GM21526 (cell line): ENCODE results near the gene BCL10.

ENCODE experiments used
- ATAC-seq: cut with Tn5 transposase; IDR thresholded peaks from one replicate; pipeline ENCODE4 v1.9.1; 2021; ENCODE audit warnings: moderate library complexity; ENCODE audit not compliant: unreplicated experiment, low FRiP score

BCL10 gene

DNA sequence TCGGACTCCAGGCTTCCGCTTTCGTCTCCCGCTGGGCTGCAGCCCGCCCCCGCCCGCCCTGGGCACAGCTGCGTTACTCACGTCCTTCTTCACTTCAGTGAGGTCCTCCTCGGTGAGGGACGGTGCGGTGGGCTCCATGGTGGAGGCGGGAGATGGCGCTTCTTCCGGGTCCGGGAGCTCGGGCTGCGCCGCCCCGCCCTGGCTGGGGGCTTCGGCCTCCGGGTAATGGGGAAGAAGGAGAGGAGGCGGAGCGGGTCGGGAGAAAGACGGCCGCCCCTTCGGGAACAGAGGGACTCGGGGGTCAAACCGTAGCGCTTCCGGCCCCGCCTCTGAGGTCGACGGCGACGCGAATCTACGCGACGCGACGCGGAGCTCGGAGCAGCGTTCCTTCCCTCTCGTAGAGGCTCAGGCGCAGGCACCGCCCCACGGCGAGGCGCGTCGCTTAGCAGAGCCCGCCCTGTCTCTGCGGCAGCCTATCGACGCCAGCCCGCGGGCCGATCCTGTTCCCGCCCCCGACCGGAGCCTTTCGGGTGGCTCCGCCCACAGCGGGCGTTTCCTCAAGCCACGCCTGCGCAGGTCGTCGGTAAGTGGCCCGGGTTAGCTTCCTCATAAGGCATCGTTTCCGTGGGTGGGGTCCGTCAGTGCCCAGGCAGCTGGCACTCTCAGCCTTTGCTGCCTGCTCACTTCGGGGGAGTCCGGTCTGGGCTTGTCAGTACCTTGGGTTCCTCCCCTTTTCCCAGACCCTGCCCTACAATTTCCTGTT lies at the start of gene BCL10:
Gene BCL10 (minus strand): TSS at position 418 of the 763 bp plus-strand sequence. CDS start 280 bp downstream, at position 138.
- peak; percentile 97 for ATAC-seq

DNA sequence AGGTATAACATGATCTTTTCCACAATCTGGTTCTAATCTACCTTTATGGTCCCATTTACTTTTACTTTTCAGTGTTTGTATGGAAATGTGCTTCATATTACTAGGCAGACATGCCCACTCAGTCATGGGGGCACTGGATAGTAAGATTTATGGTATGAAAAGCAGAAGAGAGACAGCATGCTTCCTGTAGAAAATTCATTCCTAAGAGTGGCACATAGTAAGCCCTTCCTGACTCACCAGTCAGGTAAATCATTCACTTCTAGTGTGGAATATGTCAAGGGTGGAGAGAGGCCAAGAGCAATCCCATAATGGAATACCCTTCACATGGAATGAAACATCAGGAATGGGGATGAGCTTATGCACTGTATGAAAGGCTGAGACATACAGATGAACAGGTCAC lies 49.5 kb upstream of the BCL10 start:
- no peak for ATAC-seq

DNA sequence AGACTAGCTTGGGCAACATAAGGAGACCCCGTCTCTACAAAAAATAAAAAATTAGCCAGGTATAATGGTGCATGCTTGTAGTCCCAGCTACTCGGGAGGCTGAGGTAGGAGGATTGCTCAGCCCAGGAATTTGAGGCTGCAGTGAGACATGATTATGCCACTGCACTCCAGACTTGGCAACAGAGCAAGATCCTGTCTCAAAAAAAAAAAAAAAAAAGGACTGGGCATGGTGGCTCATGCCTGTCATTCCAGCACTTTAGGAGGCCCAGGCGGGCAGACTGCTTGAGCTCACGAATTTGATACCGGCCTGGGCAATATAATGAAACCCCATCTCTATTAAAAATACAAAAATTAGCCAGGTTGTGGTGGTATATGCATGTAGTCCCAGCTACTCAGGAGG lies 47.3 kb upstream of the BCL10 start:
- ATAC-seq = no peak

DNA sequence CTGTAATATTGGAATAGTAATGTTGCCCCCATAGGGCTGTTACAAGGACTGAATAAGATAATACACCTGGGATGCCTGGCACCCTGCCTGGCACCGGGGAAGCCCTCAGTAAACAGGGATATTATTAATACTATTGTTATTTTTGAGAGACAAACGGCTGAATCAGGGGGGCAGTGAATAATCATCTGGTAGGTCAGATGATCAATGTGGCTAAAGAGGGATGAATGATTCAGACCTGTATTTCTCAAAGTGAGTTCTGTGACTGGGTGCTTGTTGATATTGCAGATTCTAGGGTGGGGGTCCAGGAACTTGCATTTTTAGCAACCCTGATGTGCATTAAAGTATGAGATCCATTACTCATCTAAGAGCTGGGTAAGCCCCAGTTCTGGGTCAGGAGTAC lies 46.2 kb upstream of the BCL10 start:
- no peak for ATAC-seq

DNA sequence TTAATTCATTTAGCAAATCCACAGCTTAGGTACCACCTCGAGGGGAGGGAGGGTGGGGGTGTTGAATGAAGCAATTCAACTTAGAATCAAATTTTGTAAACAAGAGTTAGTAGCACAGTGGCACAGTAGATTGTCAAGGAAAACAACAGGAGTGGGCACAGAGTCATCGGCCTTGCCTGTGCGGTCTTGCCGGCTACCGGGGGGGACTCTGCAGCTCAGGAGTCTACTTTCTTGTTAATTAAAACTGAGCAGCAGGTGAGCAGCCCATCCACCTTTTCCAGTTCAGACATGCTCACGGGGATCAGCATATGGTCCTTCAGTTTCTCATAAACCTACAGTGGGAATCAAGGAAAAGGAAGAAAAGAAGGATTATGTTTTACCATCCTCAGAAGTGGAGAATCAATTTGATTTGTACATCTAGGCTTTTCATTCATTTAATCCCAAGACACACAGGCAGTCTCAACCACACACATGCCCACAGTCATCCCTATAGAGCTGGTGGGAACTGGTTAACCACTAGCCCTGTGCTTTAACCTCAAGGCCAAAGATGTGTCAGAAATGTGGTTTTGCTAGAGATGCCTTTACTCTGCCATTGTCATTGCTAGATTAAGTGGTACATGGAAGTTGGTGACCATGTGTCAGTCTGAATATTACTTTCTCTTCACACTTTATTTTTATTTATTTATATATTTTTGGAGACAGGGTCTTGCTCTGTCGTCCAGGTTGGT lies 45.0 kb upstream of the BCL10 start:
- ATAC-seq = no peak

DNA sequence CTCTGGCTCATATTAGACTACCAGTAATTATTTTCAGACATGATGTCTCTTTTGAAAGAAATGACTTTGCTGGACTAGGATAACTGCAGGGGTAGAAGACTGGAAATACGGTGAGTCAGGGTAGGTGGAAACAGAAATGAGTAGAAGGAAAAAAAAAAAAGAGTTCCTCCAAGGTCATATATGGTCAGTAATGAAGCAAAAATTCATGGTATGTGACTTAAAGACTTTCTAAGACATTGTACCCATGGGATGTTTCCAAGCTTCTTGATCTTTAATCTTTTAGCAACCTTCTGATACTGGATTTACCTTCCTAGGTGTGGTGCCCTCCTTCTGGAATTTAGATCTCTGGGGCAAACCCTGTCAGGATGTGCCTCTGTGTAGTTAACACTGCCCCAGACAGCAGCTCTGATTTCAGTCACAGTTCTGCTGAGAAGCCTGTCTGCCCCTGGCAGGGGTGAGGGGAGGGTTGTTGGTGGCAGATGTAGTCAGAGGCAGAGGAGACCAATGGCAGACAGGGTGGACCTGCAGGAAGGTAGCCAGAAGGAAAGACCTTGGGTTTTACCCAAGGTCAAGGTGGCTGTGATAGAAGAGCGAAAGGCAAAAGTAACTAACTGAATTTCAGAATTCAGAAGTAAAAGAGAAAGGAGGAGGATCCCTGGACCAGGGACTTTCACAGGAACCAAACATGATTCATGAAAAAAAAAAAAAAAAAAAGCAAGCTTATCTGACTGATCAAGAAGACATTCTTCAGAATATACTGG lies 44.1 kb upstream of the BCL10 start:
- ATAC-seq = no peak

DNA sequence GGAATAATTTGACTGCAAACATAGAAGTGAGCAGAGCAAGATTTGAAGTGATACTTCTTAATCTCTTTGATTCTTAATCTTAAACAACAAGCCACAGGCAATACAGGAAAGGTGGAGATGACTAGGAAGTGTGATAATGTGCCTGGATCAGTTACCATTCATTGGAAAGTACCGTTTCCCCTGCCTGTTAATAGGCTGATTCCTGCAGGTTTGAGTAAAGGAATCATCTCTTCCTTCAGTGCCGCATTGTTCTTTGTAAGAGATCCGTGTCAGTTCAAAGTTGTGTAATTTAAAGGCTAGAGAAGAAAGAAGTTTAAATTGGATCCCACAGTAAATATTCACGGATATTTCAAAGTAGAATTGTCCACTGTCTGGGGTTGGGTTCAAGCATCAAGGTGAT lies 43.5 kb upstream of the BCL10 start:
- no peak for ATAC-seq

DNA sequence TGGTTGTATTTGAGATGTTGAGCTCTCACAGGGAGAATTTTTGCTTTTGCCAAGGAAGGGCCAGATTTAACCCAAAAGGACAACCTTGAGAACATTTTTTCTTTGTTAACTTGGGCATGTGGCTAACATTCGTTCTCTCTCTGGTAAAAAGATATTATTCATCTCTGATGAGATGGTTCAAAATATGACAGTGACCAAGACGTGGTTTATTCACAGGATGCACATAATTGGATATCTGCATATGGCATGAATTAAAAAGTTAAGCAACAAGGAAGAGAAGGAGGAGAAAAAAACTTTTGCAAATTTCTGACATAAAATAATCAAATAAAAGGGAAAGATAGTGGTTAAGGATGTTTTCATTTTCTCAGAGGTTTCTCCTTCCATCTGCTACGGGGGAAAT lies 43.1 kb upstream of the BCL10 start:
- ATAC-seq = no peak

DNA sequence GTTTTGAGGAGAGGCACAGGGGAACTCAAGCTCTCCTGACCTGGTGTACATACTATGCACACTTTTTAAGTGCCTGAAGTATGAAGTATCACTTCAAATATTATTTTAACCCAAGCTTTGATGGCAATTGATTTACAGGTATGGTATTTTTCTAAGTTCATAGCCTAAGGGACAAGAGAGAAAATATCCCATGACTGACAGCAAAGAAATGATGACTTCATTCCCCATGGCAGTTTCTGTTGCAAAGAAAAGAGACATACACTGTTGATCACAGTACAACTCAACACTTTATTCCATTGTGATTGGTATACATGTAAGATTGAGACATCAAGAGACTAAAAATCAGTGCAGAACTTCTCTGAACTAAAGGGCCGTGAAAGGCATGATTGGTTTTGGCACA lies 41.8 kb upstream of the BCL10 start:
- ATAC-seq = no peak

DNA sequence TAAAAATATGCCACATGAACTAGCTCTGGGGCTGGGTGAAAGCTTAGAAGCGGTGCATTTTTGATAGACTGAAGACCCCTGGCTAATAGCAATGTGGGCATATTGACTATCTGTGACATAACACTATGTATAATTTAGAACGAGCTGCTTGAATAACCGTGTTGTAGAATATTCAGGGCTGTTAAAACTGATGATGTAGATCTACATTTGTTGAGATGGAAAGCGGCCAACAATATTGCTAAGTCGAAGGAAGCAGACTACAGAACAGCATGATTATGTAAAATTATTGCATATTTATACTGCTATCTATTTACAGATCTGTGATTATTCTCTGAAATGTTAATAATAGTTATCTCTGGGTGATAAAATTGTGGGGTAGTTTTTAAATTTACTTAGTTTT lies 41.1 kb upstream of the BCL10 start:
- no peak for ATAC-seq

DNA sequence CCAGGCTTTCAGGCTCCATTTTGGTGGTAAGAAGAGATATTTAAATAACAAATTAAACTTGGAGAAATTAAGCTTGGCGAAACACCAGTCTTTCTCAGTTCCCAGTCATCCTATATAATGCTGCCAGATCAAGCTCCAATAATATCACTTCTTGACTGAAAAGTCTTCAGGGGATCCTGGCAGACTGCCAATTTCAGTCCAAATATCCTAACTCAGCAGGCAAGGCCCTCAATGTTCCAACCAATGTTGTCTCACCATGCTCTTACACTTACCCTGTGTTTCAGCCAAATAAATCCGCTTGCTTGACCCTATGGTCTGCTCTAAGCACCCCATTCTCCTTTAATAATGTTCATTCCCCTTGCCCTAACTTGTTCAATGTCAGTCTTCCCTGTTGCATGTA lies 39.9 kb upstream of the BCL10 start:
- no peak for ATAC-seq

DNA sequence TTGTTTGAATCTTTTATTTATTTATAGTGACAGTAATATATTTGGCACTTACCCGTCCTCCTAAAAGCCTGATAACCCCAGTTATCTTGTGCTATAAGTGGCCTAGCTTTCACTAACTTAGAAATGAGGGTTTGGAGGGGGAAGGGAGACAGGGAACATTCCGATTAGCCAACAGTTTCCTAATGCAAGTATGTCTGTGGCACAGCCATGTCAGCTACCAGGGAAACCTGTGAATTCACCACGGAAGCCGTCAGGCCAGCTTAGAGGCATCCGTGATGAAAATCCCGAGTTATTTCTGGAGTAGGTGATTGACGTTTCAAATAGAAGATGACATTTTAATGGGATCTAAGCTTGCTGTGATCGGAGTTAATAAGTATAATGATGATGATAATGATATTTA lies 39.4 kb upstream of the BCL10 start:
- ATAC-seq = no peak

DNA sequence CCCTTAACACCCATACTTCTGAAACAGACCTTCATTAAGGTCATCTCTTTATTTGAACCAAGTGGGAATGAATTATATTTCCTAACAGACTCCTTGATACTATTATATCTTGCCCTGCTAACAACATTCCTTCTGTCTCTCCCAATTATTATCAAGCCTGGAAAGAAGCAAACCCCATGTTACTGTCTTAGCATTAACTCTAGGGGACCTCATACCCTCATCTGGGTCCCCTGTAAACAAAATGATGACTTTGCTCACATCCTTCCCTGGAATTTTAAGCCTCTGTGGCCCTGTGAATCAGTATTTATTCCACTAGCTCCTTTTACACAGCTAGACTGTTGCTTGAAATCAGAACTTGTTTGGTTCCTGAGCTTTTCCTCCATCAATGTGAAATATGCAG lies 38.3 kb upstream of the BCL10 start:
- no peak for ATAC-seq

DNA sequence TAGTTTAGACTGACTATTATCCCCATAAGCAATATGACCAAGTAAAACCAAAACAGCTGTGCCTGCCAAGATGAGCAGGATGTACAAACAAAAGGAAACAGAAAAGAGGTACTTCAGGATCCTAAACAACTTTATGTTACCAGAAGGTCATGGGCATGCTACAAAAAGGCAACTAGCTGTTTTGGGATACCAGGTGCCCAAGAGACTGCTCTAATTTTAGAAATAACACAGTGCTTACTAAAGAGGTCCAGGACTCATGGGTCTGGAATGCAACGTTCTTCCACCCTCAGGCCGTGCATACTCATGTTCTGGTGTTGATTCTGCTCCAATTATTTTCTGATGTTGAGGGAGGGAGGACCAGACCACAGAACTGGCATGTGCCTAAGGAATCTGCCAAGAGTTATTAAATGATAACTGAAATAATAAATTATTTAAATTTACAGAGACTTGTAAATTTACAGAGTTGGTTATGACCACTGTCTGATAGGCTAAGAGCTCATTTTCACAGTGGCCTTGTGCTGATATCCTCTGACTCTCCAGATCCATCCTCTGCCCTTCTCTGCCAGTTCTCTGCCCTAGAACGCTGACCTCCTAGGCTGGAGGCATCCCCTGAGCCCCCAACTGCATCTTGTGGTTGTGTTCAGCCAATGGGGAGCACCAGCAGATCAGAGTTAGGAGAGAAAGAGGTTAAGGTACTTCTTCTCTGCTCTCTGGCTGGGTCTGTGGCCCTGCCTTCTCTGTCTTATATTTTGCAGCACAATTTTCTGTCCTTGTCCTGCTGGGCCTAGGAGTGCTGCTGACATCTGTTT lies 37.7 kb upstream of the BCL10 start:
- no peak for ATAC-seq

DNA sequence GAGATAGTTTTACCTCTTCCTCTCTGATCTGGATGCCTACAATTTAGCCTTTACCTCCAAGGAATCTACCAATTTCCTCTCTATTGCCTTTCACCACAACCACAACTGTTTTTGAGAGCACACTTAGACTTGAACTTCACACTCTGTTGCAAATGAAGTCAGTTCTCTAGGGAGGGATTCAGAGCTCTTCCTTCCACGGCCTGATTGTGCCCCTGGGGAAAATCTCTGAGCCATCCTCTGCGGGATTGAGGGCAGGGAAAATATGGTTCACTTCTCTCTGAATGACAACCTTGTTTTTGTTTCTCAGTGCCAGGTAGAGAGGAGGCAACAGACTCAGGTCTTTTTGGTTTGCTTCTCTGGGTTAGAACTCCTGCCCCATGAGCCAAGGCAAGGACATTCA lies 35.4 kb upstream of the BCL10 start:
- ATAC-seq = no peak

DNA sequence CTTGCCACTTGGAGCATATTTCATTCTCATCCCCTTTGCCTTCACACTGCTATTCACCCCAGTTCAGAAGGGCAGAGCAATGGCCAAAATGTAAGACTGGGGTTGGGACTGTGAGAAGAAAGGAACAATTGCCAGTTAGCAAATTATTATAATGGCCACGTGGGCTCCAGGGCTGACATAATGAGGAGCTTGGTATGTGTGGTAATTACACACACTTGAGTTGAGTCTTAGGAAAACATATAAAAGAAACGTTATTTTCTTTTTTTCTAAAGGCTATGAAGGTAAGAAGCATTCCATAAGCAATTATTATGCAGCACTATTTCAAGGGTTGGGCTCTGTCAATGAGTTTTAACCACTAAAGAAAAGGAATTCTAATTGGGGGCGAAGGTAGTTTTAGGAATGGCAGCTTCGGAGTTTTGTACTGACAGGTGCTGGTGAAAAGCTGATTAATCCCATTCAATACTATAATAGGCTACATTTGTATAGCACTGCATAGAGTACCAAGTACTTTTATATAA lies 32.5 kb upstream of the BCL10 start:
- no peak for ATAC-seq

DNA sequence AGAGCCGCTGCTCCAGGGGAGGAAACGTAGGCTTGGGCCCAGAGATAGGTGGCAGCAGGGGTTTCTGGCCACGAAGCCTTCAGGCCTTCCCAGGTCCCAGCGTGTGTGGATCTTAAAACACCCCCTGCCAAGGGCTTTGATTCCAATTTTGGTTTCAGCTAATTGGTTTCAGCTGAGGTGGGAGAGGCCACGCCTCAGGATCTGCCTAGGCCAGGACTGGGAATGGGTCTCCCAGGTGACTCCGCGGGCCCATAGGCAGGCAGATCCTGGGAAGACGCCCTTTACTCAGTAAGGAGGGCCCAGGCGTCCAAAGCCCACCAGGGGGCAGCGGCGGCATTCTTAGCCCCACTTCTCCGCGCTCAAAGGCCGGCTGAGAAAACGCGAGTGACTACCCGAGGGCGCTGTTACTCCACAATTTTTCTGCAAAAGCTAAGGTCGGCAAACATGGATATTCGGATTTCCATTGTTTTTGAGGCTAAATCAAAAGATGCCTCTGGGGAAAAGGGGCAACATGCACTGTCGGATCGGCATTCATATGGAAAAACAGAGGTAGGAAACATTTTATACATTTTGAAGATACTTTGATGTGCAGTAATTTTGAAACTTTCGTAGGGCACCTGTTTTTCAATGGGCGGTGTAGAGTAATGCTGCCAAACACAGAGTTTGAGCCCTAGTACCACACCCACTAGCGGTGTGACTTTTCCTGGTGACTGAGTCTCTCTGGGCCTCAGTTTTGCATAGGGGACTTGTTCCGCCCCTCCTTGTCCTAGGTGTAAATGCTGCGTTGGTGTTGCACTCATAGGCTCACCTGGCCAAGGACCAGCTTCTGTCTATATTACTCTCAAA lies 31.8 kb upstream of the BCL10 start:
- peak; percentile 90 for ATAC-seq

DNA sequence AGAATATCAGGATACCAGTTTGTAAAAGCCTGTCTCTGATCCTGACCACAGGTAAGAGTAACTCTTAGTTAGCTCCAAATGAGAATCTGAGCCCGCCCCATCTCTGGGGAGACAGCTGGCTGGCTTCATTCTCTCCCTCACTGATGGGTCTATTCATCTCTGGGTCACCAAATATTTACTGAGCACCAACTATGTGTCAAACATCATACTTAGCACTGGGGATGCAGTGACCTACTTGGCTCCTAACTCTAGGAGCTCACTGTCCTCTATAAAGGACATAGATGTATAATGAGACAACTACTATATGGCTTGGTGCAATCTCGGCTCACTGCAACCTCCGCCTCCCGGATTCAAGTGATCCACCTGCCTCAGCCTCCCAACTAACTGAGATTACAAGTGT lies 29.8 kb upstream of the BCL10 start:
- no peak for ATAC-seq

DNA sequence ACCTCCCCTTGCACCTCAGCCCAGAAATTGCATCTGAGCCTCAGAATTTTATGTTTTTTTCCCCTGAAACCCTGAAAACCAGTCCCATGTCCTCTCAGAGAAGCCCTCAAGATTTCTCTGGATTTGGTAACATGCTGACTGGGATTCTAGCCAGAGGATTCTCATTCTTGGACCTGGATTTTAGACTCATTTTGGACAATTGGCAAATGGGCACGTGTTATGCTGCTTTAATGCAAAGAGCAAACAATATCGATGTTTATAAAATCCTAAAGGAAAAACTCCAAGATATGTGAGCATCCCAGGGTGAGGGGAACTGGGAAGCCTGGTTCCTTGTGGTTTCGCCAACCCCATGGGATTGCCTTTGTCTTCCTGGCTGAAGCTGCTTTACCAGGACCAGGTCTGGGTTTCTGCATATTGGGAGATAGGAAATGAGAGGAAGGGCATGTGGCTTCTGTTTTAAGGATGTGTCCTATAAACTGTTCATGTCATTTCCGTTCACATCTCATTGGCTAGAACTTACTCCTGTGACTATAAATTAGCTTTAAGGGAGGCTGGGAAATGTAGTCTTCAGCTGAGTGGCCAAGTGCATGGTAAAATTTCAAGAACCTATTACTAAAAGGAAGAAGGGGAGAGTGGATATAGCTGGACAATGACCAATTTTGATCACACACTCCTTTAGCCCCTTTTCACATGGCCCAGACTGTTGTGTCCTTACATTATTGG lies 27.2 kb upstream of the BCL10 start:
- ATAC-seq = no peak
